HCT116 (cell line): ENCODE measurements around the gene IL21R. TPM values are rescaled to one million over a fixed set of nuclear protein-coding genes. Genes with fewer than 3 reads are reported as not detected.

ENCODE experiments used
- ATAC-seq: fragments of 200-7000 bp; cut with Tn5 transposase; 2 replicates; pipeline ENCODE4 v1.9.1; 2020; ENCODE audit warnings: mild to moderate bottlenecking, moderate library complexity
- BruUV-seq: library from RNA; stranded (reverse); fragments of 400-500 nt; replicated peaks from 2 replicates; lab custom pipeline; 2021; lab: Mats Ljungman, UMichigan
- CTCF ChIA-PET: fragments of 300-600 bp; sonication (Branson Sonifier 250); formaldehyde crosslinking; loops from one replicate; lab custom pipeline; 2021; ENCODE audit warnings: antibody characterized with exemption; lab: Charles Lee
- POLR2A ChIA-PET: fragments of 300-600, 350-600 bp; sonication (Branson Sonifier 250); formaldehyde crosslinking; loops from one replicate; lab custom pipeline; 2021; ENCODE audit warnings: antibody characterized with exemption; lab: Charles Lee
- RAD21 ChIA-PET, 2 experiments: fragments of 300-600 bp; sonication (Branson Sonifier 250); formaldehyde crosslinking; loops; one replicate each; lab custom pipeline; 2023; ENCODE audit warnings: low total read pairs in 2 of 2; ENCODE audit not compliant: uncharacterized antibody in 2 of 2, unreplicated experiment in 2 of 2, low non-redundant PET in 1 of 2; lab: Charles Lee
- DNase-seq: peaks from one replicate; pipeline ENCODE4 v3.0.0-alpha.2; 2010; ENCODE audit warnings: low read depth, low spot score
- H2AFZ ChIP-seq: fragments of 200-600 bp; shearing (Covaris generic), sonication (generic); 2 replicates; pipeline ENCODE4 v1.6.1; 2017; ENCODE audit warnings: low read depth, mixed run types, mixed read lengths, antibody characterized with exemption, low read length; ENCODE audit not compliant: poor library complexity, severe bottlenecking
- H3K27ac ChIP-seq: 2 replicates; pipeline ENCODE4 v1.5.1; 2012; ENCODE audit warnings: low read depth, low read length
- H3K27me3 ChIP-seq: fragments of 200-600 bp; sonication (generic); 2 replicates; pipeline ENCODE4 v1.6.1; 2016; ENCODE audit warnings: mixed run types, low read length, mixed read lengths; ENCODE audit not compliant: insufficient read depth
- H3K36me3 ChIP-seq, 2 experiments: fragments of 200-500 bp in 1 of 2; fragments of 200-600 bp in 1 of 2; sonication (Bioruptor generic) in 1 of 2; sonication (generic) in 1 of 2; 2 replicates each; pipeline versions ENCODE4 v1.5.1 to v1.6.1; 2014 to 2016; ENCODE audit warnings: low read length in 2 of 2, inconsistent platforms in 1 of 2, mixed read lengths in 1 of 2, mixed run types in 1 of 2; ENCODE audit not compliant: insufficient read depth in 2 of 2, control insufficient read depth in 1 of 2
- H3K4me1 ChIP-seq, 2 experiments: fragments of 200-600 bp in 1 of 2; sonication (generic) in 1 of 2; 2 replicates each; pipeline versions ENCODE4 v1.5.1 to v1.6.1; 2012 to 2017; ENCODE audit warnings: low read length in 2 of 2, inconsistent platforms in 1 of 2, mild to moderate bottlenecking in 1 of 2, mixed read lengths in 1 of 2, mixed run types in 1 of 2, moderate library complexity in 1 of 2; ENCODE audit not compliant: insufficient read depth in 2 of 2, control insufficient read depth in 1 of 2
- H3K4me2 ChIP-seq: fragments of 200-600 bp; sonication (generic); 2 replicates; pipeline ENCODE4 v1.6.1; 2017; ENCODE audit warnings: mixed run types, low read length, mixed read lengths
- H3K4me3 ChIP-seq, 2 experiments: fragments of 200-600 bp in 1 of 2; sonication (generic) in 1 of 2; replicated peaks in 1 of 2; 2 replicates each; pipeline ENCODE4 v1.5.1; 2011 to 2016; ENCODE audit warnings: low read length in 2 of 2, control low read depth in 1 of 2, low read depth in 1 of 2, mild to moderate bottlenecking in 1 of 2, mixed read lengths in 1 of 2, mixed run types in 1 of 2
- H3K79me2 ChIP-seq: fragments of 200-600 bp; sonication (generic); 2 replicates; pipeline ENCODE4 v1.6.1; 2017; ENCODE audit warnings: mild to moderate bottlenecking, mixed run types, low read length, moderate library complexity, mixed read lengths; ENCODE audit not compliant: insufficient read depth
- H3K9ac ChIP-seq: fragments of 200-600 bp; sonication (generic); 2 replicates; pipeline ENCODE4 v1.6.1; 2016; ENCODE audit warnings: low read length, mixed read lengths
- H3K9me2 ChIP-seq: fragments of 200-600 bp; sonication (generic), shearing (Covaris generic); 2 replicates; pipeline ENCODE4 v1.6.1; 2017; ENCODE audit warnings: mixed run types, mild to moderate bottlenecking, moderate library complexity; ENCODE audit not compliant: insufficient read depth
- H3K9me3 ChIP-seq, 2 experiments: fragments of 200-500 bp in 1 of 2; fragments of 200-600 bp in 1 of 2; sonication (Bioruptor generic) in 1 of 2; sonication (generic) in 1 of 2; 2 replicates each; pipeline ENCODE4 v1.6.1; 2014 to 2017; ENCODE audit warnings: low read length in 2 of 2, mixed read lengths in 2 of 2, inconsistent platforms in 1 of 2, low read depth in 1 of 2, mild to moderate bottlenecking in 1 of 2, mixed run types in 1 of 2, moderate library complexity in 1 of 2; ENCODE audit not compliant: control insufficient read depth in 1 of 2, insufficient read depth in 1 of 2
- H4K20me1 ChIP-seq: fragments of 200-600 bp; sonication (generic), shearing (Covaris generic); 2 replicates; pipeline ENCODE4 v1.6.1; 2017; ENCODE audit warnings: mixed run types, mild to moderate bottlenecking, moderate library complexity; ENCODE audit not compliant: insufficient read depth
- CEBPB ChIP-seq: IDR thresholded peaks from 2 replicates; pipeline ENCODE4 v1.6.1; 2012; ENCODE audit warnings: low read depth
- ELF1 ChIP-seq: IDR thresholded peaks from 2 replicates; pipeline ENCODE4 v1.6.1; 2012; ENCODE audit warnings: low read depth, borderline replicate concordance
- EZH2 ChIP-seq: fragments of 200-600 bp; sonication (generic); IDR thresholded peaks from 2 replicates; pipeline ENCODE4 v1.6.1; 2017; ENCODE audit warnings: antibody characterized with exemption, mixed run types
- EZH2phosphoT487 ChIP-seq: fragments of 200-600 bp; IDR thresholded peaks from 2 replicates; pipeline ENCODE4 v1.6.1; 2018; ENCODE audit warnings: antibody characterized with exemption, borderline replicate concordance
- FOSL1 ChIP-seq: IDR thresholded peaks from 2 replicates; pipeline ENCODE4 v1.6.1; 2012; ENCODE audit warnings: low read depth
- MAX ChIP-seq: IDR thresholded peaks from 2 replicates; pipeline ENCODE4 v1.6.1; 2012
- POLR2AphosphoS5 ChIP-seq: IDR thresholded peaks from 2 replicates; pipeline ENCODE4 v1.6.1; 2011; ENCODE audit warnings: mild to moderate bottlenecking, low read depth, low read length, moderate library complexity
- RAD21 ChIP-seq: IDR thresholded peaks from 2 replicates; pipeline ENCODE4 v1.6.1; 2012; ENCODE audit warnings: low read depth, mild to moderate bottlenecking
- TCF7L2 ChIP-seq: IDR thresholded peaks from 2 replicates; pipeline ENCODE4 v1.7.0; 2011; ENCODE audit warnings: borderline replicate concordance, inconsistent platforms; ENCODE audit not compliant: insufficient read depth, insufficient read length; ENCODE audit errors: extremely low read depth
- YY1 ChIP-seq: IDR thresholded peaks from 2 replicates; pipeline ENCODE4 v1.6.1; 2011; ENCODE audit warnings: low read length, low read depth, moderate library complexity, mild to moderate bottlenecking; ENCODE audit not compliant: insufficient replicate concordance; ENCODE audit errors: extremely low read depth
- ZFX ChIP-seq: fragments of 450-650 bp; IDR thresholded peaks from 2 replicates; pipeline ENCODE4 v1.6.1; 2017
- intact Hi-C: fragments of 100-400 bp; cut with micrococcal nuclease; formaldehyde crosslinking; loops from 2 replicates; pipeline ENCODE4 v1.10.0; 2022
- total RNA-seq: library from RNA; stranded (reverse); gene quantifications from one replicate; pipeline ENCODE4 v1.2.1, GENCODE V29; 2021; ENCODE audit not compliant: unreplicated experiment
- TF ChIP-seq, protein P1 (sequence below): IDR thresholded peaks from 2 replicates; pipeline ENCODE4 v1.6.1; 2012
- TF ChIP-seq, protein P2 (sequence below), 3 experiments: fragments of 200-600 bp in 1 of 3; sonication (generic) in 1 of 3; IDR thresholded peaks in 2 of 3; conservative IDR thresholded peaks in 1 of 3; 2 replicates each; pipeline ENCODE4 v1.5.1; 2012 to 2017; ENCODE audit warnings: low read depth in 2 of 3, low read length in 2 of 3, antibody characterized with exemption in 1 of 3, borderline replicate concordance in 1 of 3, control low read depth in 1 of 3, mild to moderate bottlenecking in 1 of 3, mixed read lengths in 1 of 3, mixed run types in 1 of 3, moderate library complexity in 1 of 3; ENCODE audit not compliant: insufficient read depth in 1 of 3
- TF ChIP-seq, protein P3 (sequence below): IDR thresholded peaks from 2 replicates; pipeline ENCODE4 v1.6.1; 2011; ENCODE audit warnings: mild to moderate bottlenecking, low read length, moderate library complexity; ENCODE audit not compliant: insufficient replicate concordance; ENCODE audit errors: extremely low read depth

IL21R gene
- total RNA-seq, 1 experiment from 2014 or later: 1.2 TPM

DNA sequence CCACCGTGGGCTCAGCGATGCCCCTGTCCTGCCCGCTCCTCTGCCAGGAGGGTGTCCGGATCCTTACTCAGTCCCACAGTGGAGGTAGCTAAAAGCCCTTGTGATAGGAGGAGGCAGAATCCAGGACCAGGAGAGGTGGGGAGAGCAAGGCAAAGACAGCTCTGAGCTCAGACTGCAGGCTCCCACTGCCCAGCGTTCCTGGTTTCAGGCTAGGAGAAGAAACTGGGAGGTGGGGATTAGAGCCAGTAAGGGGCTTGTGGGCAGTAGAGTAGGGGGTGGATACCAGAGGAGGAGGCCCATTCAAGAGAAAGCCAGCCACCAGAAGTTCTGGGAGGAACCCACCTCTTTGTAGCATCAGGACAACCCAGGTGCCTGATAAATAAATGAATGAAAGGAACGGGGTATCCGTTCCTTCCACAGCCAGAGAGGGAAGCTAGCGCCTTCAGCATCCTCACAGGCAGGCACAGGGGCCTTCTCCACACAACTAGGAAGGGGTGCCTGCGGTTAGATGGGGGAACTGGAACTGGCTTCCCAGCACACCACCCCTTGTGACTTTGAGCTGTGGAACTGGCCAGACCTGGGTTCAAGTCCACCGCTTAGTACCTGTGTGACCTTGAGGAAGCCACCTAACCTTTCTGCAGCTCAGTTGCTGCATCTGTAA lies 2.3 kb downstream of the IL21R start (continued):
- TF ChIP-seq, protein P1, sequence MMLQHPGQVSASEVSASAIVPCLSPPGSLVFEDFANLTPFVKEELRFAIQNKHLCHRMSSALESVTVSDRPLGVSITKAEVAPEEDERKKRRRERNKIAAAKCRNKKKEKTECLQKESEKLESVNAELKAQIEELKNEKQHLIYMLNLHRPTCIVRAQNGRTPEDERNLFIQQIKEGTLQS: no peak
- TF ChIP-seq FOSL1: no peak
- no peak for TF ChIP-seq EZH2phosphoT487
- TF ChIP-seq YY1: no peak
- no peak for TF ChIP-seq TCF7L2
- TF ChIP-seq, protein P2, sequence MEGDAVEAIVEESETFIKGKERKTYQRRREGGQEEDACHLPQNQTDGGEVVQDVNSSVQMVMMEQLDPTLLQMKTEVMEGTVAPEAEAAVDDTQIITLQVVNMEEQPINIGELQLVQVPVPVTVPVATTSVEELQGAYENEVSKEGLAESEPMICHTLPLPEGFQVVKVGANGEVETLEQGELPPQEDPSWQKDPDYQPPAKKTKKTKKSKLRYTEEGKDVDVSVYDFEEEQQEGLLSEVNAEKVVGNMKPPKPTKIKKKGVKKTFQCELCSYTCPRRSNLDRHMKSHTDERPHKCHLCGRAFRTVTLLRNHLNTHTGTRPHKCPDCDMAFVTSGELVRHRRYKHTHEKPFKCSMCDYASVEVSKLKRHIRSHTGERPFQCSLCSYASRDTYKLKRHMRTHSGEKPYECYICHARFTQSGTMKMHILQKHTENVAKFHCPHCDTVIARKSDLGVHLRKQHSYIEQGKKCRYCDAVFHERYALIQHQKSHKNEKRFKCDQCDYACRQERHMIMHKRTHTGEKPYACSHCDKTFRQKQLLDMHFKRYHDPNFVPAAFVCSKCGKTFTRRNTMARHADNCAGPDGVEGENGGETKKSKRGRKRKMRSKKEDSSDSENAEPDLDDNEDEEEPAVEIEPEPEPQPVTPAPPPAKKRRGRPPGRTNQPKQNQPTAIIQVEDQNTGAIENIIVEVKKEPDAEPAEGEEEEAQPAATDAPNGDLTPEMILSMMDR (IDR thresholded peaks at IDR 0.05 in 2 of 3, conservative IDR thresholded peaks at IDR 0.05 in 1 of 3; ENCODE audit: borderline replicate concordance in 1 of 3, insufficient read depth in 1 of 3, low read depth in 2 of 3, low read length in 2 of 3): no peak
- no peak for TF ChIP-seq ZFX
- no peak for TF ChIP-seq RAD21
- no peak for TF ChIP-seq CEBPB

- ChIA-PET POLR2A (no interaction called here), RAD21 (no interaction called here), CTCF (interaction anchor here (0.7 kb wide), 2 partner anchors 462 to 476 kb away, joined by 3 read pairs; no protein-coding TSS in a partner anchor)
- H3K27ac ChIP-seq: no peak overlapping the region
- H3K27me3 ChIP-seq: 0 out of 2 replicates have a peak, but pooled peaks cover 3% of the 10 kb centered on the region
- ATAC-seq: no peak
- H3K4me3 ChIP-seq: no peak overlapping the region
- no TSS peak for BruUV-seq
- no peak overlapping the region for H3K9ac ChIP-seq
- H3K79me2 ChIP-seq: no peaks in the 10 kb centered on the region
- no peaks in the 10 kb centered on the region for H3K9me3 ChIP-seq
- H4K20me1 ChIP-seq: no peaks in the 10 kb centered on the region
- no peaks in the 10 kb centered on the region for H3K36me3 ChIP-seq
- no peak overlapping the region for H3K4me2 ChIP-seq
- H2AFZ ChIP-seq: no peak overlapping the region
- intact Hi-C loops: no loop called here
- no peaks in the 10 kb centered on the region for H3K9me2 ChIP-seq
- peaks cover 6 to 10% of the 10 kb centered on the region in 2 experiments; a peak in 3 of 4 replicates for H3K4me1 ChIP-seq
- no peak for DNase-seq
- TF ChIP-seq RAD21: no peak
- TF ChIP-seq EZH2: no peak
- no peak for TF ChIP-seq ZFX
- TF ChIP-seq, protein P3, sequence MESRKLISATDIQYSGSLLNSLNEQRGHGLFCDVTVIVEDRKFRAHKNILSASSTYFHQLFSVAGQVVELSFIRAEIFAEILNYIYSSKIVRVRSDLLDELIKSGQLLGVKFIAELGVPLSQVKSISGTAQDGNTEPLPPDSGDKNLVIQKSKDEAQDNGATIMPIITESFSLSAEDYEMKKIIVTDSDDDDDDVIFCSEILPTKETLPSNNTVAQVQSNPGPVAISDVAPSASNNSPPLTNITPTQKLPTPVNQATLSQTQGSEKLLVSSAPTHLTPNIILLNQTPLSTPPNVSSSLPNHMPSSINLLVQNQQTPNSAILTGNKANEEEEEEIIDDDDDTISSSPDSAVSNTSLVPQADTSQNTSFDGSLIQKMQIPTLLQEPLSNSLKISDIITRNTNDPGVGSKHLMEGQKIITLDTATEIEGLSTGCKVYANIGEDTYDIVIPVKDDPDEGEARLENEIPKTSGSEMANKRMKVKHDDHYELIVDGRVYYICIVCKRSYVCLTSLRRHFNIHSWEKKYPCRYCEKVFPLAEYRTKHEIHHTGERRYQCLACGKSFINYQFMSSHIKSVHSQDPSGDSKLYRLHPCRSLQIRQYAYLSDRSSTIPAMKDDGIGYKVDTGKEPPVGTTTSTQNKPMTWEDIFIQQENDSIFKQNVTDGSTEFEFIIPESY: no peak
- no peak for TF ChIP-seq MAX
- TF ChIP-seq ELF1: no peak
- TF ChIP-seq POLR2AphosphoS5: no peak
These were observed 3.8 kb downstream of the IL21R start for GRCh38 chr16:27405546-27406451.
